Raji (cell line): Measurements from ENCODE around the gene TAF4.

Source experiments
- POLR2A ChIP-seq: IDR thresholded peaks from 2 replicates; pipeline ENCODE4 v1.6.1; 2011; ENCODE audit warnings: low read depth, low read length, control low read depth; ENCODE audit not compliant: insufficient read depth

The TAF4 gene

GRCh38 chr20:61965606-61966491 lies 99.8 kb downstream of the TAF4 start:
- TF ChIP-seq POLR2A: no peak

- TF ChIP-seq POLR2A: no peak
Measured at GRCh38 chr20:61964675-61965605, 100.7 kb downstream of the TAF4 start.

- no peak for TF ChIP-seq POLR2A
Measured at GRCh38 chr20:61963885-61964674, 101.6 kb downstream of the TAF4 start.

DNA sequence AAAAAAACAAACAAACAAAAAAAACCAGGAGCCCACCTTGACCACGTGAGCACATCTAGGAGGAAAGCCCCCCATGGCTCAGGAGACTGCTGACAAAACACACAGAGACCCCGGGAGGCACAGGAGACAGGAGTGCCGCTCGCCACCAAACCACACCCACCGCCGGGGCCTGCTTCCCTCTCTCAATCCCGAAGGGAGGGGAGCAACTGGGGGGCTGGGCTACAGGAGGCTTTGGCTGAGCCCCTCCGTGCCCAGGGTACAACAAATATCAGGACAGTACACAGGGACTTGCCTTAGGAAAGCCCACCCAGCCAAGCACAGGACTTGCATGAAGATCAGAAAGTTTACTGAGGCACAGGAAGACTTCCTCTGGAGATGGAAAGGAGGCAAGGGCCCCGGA lies 102.5 kb downstream of the TAF4 start:
- TF ChIP-seq POLR2A: no peak

GRCh38 chr20:61960836-61961235 lies 104.8 kb downstream of the TAF4 start:
- TF ChIP-seq POLR2A: no peak

GRCh38 chr20:61958773-61959700 lies 106.6 kb downstream of the TAF4 start:
- no peak for TF ChIP-seq POLR2A

GRCh38 chr20:61957961-61958715 lies 107.5 kb downstream of the TAF4 start:
- no peak for TF ChIP-seq POLR2A

GRCh38 chr20:61956396-61957342 lies 109.0 kb downstream of the TAF4 start:
- no peak for TF ChIP-seq POLR2A

- no peak for TF ChIP-seq POLR2A
Measured at GRCh38 chr20:61955668-61956395, 109.8 kb downstream of the TAF4 start.

DNA sequence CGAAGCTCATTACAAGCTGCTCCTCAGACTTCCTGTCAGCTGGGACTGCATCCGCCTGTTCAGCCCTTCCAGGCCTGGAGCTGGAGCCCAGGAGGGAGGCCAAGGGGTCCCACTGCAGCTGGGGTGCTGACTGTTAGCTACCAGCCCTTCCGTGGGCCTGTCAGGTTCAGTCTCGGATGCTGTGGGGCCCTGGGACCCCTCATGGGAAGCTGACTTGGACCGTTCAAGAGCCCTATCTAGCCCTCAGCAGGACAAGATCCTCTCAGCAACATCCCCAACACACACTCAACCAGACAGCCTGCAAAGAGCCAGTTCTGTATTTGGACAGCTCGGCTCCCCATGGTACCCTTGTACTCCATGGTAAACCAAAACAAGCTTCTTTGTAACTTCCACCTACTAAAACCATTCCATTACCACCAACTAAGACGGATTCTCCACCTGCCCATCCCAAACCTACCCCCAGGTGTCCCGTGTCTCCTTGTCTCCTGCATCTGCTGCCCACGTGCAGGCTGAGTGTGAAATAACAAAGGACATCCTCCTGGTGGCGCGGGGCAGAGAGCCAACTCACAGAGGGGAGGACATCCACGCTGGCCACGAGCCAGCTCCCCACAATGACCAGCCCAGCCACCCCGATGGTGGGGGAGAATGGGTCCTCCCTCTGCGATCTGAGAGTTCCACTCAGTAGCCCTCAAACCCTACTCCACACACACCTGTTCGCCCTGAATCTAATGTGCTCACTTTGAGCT lies 111.2 kb downstream of the TAF4 start:
- TF ChIP-seq POLR2A: no peak
